ENCODE data around the gene PTPRG.

GRCh38 chr3:62142331-62143085, 581.1 kb downstream of the PTPRG start:
- no peak for TF ChIP-seq CTCF (IDR thresholded peaks at IDR 0.05; ENCODE audit: low read depth, low read length, poor library complexity, severe bottlenecking)
- no peak for TF ChIP-seq EZH2phosphoT487 (IDR thresholded peaks at IDR 0.05; ENCODE audit: borderline replicate concordance, low read length)

Data from DOHH2 (cell line).